ENCODE data around the gene ALKBH1.
"Not testable (repeated sequence)": the region's sequence is repeated elsewhere in the genome, so short reads cannot be mapped to it uniquely, and the experiment has no call there.

ALKBH1 gene

GRCh38 chr14:77673193-77673592 is 34.6 kb downstream of the ALKBH1 start:
- DNase-seq = no peak

- DNase-seq = no peak
Observed at GRCh38 chr14:77667331-77667730, 40.5 kb downstream of the ALKBH1 start.

DNA sequence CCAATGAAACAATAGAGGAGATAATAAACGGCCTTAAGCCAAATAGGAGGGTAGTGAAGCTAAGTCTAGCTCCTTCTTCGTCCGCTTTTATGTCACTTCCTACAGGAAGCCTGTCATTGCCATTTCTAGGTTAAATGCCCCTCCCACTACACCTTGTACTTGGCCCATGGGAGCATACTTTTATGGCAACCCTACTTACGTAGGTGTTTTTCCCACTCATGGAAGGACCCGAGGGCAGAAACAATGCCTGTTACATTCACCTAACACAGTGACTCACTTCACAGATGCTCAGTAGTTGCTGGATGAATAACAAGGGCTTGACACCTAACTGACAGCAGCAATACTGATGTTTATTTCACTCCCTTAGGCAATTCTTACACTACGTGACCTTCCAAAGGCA is 44.5 kb downstream of the ALKBH1 start:
- DNase-seq = no peak

DNA sequence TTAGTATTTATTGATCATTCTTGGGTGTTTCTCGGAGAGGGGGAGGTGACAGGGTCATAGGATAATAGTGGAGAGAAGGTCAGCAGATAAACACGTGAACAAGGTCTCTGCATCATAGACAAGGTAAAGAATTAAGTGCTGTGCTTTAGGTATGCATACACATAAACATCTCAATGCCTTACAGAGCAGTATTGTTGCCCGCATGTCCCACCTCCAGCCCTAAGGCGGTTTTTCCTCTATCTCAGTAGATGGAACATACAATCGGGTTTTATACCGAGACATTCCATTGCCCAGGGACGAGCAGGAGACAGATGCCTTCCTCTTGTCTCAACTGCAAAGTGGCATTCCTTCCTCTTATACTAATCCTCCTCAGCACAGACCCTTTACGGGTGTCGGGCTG is 46.3 kb downstream of the ALKBH1 start:
- DNase-seq = not testable (repeated sequence)

DNA sequence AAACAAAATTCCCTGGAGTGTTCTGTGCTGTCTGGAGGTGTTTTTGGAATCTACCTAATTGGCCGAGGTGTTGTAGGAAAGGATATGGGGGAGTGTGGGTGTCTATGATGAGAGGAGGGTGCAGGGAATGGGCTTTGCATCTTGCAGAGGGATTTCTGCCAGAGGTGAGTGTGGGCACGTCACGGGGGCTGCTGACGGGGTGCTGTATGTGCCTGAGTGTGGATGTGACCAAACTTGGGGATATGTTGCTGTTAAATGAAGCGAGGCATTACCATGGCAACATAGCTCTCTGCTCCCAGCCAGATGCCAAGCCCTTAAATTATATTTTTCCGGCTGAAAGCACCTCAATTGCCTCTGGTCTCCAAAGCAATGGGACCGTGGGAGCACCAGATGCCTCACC is 47.1 kb downstream of the ALKBH1 start:
- no peak for DNase-seq

DNA sequence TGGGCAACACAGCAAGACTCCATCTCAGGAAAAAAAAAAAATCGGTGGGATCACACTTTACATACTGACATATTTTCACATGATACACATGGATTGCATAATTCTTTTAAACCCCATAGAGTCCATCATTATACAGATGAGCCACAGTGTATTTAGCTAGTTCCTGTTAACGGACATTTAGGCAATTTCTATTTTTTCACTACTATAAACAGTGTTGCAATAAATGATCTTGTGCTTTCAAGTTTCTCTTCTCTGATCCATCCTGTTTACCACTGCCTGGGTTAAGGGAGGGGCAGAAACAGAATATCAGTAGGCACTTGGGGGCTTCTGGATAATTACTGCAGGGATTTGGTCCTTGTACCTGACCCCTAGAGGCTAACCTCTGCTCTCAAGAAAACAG is 48.0 kb downstream of the ALKBH1 start:
- DNase-seq = no peak

GRCh38 chr14:77657280-77657679 is 50.5 kb downstream of the ALKBH1 start:
- DNase-seq = no peak

GRCh38 chr14:77654001-77654441 is 53.8 kb downstream of the ALKBH1 start:
- DNase-seq = no peak

DNA sequence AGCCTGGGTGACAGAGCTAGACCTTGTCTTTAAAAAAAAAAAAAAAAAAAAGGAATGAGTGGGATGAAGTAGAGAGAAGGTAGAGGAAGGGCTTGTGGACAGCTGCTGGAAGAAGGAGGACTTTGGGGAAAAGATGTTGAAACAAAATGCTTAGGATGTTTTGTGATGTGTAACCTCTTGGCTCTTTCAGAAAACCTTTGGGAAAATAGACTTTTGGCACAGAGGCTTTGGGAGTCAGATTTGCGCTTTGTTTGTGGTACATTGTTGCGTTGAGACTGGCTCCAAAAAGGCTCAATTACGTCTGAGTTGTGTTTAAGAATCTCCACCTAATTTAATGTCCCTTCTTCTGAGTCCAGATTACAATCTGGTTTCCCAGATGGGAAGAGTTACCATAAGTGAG is 58.5 kb downstream of the ALKBH1 start:
- no peak for DNase-seq

DNA sequence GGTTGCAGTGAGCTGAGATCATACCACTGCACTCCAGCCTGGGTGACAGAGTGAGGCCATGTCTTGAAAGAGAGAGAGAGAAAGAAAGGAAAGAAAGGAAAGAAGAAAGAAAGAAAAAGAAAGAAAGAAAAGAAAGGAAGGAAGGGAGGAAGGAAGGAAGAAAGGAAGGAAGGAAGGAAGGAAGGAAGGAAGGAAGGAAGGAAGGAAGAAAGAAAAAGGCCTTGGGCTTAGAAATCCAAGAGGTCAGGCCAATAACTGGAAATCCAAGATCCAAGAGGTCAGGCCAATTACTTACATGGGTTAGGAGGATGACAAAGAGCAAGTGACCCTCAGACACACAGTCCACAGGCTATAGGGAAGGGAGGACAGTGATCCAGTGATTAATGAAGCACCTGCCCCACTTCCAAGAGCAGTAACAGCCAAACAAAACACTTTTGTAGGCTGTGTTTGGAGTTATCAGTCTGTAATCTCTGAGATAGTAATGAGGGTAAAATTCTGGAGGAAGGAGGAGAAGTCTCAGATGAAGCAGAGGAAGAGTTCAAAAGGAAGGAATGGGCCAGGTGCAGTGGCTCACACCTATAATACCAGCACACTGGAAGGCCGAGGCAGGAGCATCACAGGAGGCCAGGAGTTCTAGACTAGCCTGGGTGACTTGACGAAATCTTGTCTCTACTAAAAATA is 59.2 kb downstream of the ALKBH1 start:
- DNase-seq = no peak

DNA sequence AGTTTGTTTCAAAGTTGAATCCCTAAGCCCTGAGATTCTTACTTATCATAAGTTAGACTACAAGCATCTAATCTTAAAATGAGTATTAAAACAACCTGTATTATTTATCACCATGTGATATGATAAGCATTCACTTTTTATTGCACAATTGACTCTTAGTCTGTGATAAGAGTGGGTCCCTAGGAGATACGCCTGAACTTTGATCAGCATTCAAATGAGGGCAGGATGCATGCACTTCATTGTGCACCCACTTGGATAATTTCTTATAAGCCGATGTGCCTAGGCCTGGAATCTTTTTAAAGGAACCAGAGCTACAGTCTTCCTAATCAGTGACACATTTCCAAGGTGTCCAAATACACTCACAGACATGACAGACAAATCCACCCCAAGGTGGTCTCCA is 60.0 kb downstream of the ALKBH1 start:
- no peak for DNase-seq

- no peak for DNase-seq
Observed at GRCh38 chr14:77646907-77647306, 60.9 kb downstream of the ALKBH1 start.

DNA sequence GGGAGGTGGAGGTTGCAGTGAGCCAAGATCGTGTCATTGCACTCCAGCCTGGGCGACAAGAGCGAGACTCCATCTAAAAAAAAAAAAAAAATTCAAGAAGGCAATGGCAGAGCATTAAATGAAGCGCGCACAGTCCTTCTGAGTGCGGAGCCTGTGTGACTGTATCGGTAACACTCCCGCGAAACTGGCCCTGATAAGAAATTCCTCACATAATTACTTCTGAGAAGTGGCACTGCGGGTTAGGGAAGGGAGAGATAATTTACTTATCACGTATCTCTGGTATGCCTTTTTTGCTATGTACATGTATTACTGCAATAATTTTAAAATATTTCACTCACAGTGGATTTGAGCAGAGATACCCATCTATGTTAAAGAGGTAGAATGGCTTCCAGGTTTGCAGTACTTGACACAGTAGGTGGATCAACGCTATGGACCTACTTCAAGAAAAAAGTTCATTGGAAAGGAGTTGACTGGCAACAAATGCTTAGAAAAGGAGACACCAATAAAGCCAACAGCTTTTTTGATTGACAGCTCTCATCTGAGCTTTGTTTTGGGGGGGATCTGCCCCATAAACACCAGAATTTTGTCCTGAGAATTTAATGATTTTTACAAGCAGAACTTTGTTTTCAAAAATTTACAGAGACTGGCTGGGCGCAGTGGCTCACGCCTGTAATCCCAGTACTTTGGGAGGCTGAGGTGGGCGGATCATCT is 62.1 kb downstream of the ALKBH1 start:
- no peak for DNase-seq

- DNase-seq = no peak
Observed at GRCh38 chr14:77642407-77642806, 65.4 kb downstream of the ALKBH1 start.

- peak; percentile 83 for DNase-seq
Observed at GRCh38 chr14:77641534-77642341, 66.1 kb downstream of the ALKBH1 start.

DNA sequence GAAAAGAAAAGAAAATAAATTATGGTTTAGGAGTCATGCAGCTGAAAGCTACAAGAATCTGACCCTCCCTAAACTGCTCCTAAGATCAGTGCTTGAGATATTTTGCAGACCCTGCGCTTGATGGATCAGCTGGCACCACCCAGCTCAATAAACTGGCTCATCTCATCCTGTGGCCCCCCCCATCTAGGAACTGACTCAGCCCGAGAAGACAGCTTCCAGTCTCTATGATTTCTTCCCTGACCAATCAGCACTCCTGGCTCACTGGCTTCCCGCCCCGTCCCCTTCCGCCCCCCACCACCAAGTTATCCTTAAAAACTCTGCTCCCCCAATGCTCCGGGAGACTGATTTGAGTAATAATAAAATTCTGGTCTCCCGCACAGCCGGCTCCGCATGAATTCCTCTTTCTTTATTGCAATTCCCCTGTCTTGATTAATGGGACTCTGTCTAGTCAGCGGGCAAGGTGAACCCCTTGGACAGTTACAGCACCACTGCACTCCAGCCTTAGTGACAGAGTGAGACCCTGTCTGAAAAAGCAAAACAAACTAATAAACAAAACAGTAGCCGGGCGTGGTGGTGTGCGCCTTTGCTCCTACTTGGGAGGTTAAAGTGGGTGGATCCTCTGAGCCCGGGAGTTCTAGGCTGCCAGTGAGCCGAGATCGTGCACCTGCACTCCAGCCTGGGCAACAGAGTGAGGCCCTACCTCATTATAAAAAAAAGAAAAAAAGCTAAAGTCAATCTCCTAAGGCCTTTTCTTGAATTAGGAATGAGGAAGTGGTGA is 66.9 kb downstream of the ALKBH1 start:
- no peak for DNase-seq

DNA sequence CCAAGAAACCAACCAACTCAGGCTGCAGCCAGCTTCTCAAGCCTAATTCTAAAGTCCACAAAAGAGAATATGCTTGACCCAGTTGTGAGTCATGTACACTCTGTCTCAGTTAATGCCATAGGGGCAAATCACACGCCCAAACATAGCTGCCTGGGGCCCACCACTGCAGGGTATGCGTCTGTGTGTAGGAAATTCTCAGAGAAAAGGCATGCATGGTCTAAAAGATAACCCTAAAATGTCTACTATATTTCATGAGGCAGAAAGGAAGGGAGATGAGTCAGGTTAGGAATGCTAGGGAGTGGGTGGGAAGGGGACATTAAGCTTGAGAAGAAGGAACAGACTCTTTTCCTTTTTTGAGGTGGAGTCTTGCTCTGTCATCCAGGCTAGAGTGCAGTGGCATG is 69.1 kb downstream of the ALKBH1 start:
- no peak for DNase-seq

DNA sequence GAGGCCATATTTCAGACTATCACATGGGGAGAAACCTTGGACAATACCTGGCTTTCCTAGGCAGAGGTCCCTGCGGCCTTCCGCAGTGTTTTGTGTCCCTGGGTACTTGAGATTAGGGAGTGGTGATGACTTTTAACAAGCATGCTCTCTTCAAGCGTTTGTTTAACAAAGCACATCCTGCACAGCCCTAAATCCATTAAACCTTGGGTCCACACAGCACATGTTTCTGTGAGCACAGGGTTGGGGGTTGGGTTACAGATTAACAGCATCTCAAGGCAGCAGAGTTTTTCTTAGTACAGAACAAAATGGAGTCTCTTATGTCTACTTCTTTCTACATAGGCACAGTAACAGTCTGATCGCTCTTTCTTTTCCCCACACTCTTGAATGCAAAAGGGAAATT is 72.0 kb downstream of the ALKBH1 start:
- not testable (repeated sequence) for DNase-seq

DNA sequence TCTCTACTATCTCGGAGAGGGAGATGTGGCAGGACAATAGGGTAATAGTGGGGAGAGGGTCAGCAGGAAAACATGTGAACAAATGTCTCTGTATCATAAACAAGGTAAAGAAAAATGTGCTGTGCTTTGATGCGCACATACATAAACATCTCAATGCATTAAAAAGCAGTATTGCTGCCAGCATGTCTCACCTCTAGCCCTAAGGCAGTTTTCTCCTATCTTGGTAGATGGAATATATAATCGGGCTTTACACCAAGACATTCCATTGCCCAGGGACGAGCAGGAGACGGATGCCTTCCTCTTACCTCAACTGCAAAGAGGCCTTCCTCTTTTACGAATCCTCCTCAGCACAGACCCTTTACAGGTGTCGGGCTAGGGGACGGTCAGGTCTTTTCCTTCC is 72.4 kb downstream of the ALKBH1 start:
- DNase-seq = not testable (repeated sequence)

DNA sequence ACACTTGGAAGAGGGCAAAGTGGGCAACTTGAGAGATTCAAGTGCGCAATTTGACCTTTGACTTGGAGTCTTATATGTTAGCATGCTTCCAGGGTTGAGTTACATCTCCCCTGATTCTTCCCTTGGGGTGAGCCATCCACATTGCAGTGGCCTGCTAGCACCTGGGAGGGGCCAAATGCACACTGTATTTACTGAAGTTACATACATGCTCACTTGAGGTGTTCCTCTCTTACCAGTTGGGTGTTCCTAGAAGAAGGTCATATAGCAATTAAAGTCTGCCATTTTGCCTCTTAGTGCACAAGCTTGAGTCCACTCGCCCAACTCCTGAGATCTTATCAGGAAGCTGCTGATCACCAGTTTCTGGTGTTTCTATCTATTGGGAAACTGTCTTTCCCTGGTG is 77.7 kb downstream of the ALKBH1 start:
- DNase-seq = no peak

DNA sequence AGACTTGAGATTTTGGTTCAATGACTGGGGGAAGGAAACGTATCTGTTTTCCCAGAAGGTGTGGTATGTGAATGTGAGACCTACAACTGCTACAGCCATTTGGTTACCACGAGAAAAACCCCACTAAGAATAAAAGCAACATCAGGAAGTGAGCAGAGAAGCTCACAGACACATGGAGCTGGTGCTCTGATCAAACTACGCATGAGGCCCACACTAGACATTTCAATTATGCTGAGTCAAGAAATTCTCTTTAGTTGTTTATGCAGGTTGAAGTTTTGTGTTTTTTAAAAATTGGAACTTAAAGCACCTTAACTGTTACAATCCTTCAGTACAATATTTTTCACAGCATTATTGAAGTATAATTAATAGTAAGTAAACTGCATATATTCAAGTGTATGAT is 82.5 kb downstream of the ALKBH1 start:
- no peak for DNase-seq

- DNase-seq = no peak
Observed at GRCh38 chr14:77623201-77623600, 84.6 kb downstream of the ALKBH1 start.

Measured in right forelimb (tissue), 1 donor.